OCI-LY3 (cell line): ENCODE measurements around the gene SV2B.

ENCODE experiments used
- CTCF ChIP-seq: fragments of 200-600, 300-600 bp; sonication (generic); IDR thresholded peaks from 2 replicates; pipeline ENCODE4 v1.5.1; 2014; ENCODE audit warnings: antibody characterized with exemption, low read length, low read depth
- EZH2phosphoT487 ChIP-seq: fragments of 200-600 bp; shearing (Covaris generic); IDR thresholded peaks from 2 replicates; pipeline ENCODE4 v1.6.1; 2018; ENCODE audit warnings: antibody characterized with exemption, mixed run types, low read depth

- no peak for TF ChIP-seq CTCF
- TF ChIP-seq EZH2phosphoT487, result no peak
These were observed 165.4 kb downstream of the SV2B start for GRCh38 chr15:91265416-91265940.
